Lower lobe of right lung (tissue), 2 donors: ENCODE measurements around the gene CELF2. TPM values are rescaled to one million over a fixed set of nuclear protein-coding genes. Genes with fewer than 3 reads are reported as not detected.

Source experiments
- ATAC-seq, 2 donors: fragments of 200-7000 bp; cut with Tn5 transposase; one replicate each; pipeline ENCODE4 v1.9.1; 2020 to 2022; ENCODE audit warnings: mild to moderate bottlenecking in 2 of 2, moderate library complexity in 2 of 2
- DNase-seq: peaks from one replicate; pipeline ENCODE4 v3.0.0-alpha.2; 2020
- H3K27ac ChIP-seq: fragments of 200-600 bp; one replicate; pipeline ENCODE4 v1.8.0; 2022
- H3K27me3 ChIP-seq: fragments of 200-600 bp; one replicate; pipeline ENCODE4 v1.8.0; 2022; ENCODE audit warnings: low read depth
- H3K36me3 ChIP-seq: fragments of 200-600 bp; one replicate; pipeline ENCODE4 v1.8.0; 2022; ENCODE audit warnings: mild to moderate bottlenecking
- H3K4me1 ChIP-seq: fragments of 200-600 bp; one replicate; pipeline ENCODE4 v1.8.0; 2022
- H3K4me3 ChIP-seq: fragments of 200-600 bp; one replicate; pipeline ENCODE4 v1.8.0; 2022; ENCODE audit warnings: mild to moderate bottlenecking
- H3K9me3 ChIP-seq: fragments of 200-600 bp; one replicate; pipeline ENCODE4 v1.8.0; 2022
- intact Hi-C: fragments of 100-400 bp; cut with DNase I; formaldehyde crosslinking; loops from one replicate; pipeline ENCODE4 v1.11.0; 2022
- total RNA-seq: library from RNA; stranded (reverse); fragmentation: NEBNext Ultra II Directional; extraction: Animal tissue kit (Norgen Biotek cat#: 25700); gene quantifications from one replicate; pipeline ENCODE4 v1.2.1, GENCODE V29; 2021
- TF ChIP-seq, protein P1 (sequence below): fragments of 200-600 bp; IDR thresholded peaks from one replicate; pipeline ENCODE4 v1.8.0; 2022; ENCODE audit warnings: antibody characterized with exemption, mild to moderate bottlenecking
- donor health status: DM: no; HTN: yes; CAD: no; lungs with severe emphysema.

CELF2 gene
- total RNA-seq, 1 donor from 2014 or later = 106 TPM

- no peaks in the 10 kb centered on the region for H3K9me3 ChIP-seq
- H3K4me3 ChIP-seq = no peak overlapping the region
- H3K4me1 ChIP-seq = no peaks in the 10 kb centered on the region
- no peaks in the 10 kb centered on the region for H3K36me3 ChIP-seq
- TF ChIP-seq, protein P1, sequence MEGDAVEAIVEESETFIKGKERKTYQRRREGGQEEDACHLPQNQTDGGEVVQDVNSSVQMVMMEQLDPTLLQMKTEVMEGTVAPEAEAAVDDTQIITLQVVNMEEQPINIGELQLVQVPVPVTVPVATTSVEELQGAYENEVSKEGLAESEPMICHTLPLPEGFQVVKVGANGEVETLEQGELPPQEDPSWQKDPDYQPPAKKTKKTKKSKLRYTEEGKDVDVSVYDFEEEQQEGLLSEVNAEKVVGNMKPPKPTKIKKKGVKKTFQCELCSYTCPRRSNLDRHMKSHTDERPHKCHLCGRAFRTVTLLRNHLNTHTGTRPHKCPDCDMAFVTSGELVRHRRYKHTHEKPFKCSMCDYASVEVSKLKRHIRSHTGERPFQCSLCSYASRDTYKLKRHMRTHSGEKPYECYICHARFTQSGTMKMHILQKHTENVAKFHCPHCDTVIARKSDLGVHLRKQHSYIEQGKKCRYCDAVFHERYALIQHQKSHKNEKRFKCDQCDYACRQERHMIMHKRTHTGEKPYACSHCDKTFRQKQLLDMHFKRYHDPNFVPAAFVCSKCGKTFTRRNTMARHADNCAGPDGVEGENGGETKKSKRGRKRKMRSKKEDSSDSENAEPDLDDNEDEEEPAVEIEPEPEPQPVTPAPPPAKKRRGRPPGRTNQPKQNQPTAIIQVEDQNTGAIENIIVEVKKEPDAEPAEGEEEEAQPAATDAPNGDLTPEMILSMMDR = no peak
- DNase-seq (no peak), ATAC-seq (no peak)
- peaks cover 5% of the 10 kb centered on the region for H3K27me3 ChIP-seq
- H3K27ac ChIP-seq = no peak overlapping the region
- intact Hi-C loops = no loop called here
These were observed 364.5 kb downstream of the CELF2 start for GRCh38 chr10:11382187-11382586.

DNA sequence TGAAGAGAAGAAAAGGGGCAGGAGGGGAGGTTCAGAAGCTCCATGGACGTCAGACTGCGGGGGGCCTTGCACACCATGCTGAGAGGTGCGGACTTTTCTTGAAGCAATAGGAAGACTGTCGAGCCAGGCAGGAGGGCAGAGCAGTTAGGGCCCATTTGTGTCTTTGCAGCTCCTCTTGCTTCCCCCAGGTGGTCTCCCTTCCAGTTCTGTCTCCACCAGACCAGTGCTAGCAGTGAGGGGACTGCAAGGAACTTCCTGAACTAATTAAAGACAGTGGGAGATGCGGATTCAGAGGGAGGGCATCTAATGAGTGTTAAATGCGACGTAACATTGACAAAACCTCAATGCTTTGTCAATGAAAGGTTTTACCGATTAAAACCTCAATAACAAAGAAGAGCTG lies 368.4 kb downstream of the CELF2 start:
- Histone ChIP-seq H3K36me3 (no peaks in the 10 kb centered on the region), H3K4me1 (no peaks in the 10 kb centered on the region), H3K4me3 (no peak overlapping the region), H3K9me3 (no peaks in the 10 kb centered on the region), H3K27me3 (no peaks in the 10 kb centered on the region), H3K27ac (no peak overlapping the region)
- intact Hi-C loops = no loop called here
- ATAC-seq (no peak), DNase-seq (no peak)
- TF ChIP-seq, protein P1 = no peak
